Stimulated activated CD8-positive, alpha-beta memory T cell treated with anti-CD3 and anti-CD28 coated beads, Interleukin-15, amount 100 ng/mL, for 24 hours (primary cell): ENCODE results near the gene SH3PXD2A.
"Not testable (repeated sequence)": the region's sequence is repeated elsewhere in the genome, so short reads cannot be mapped to it uniquely, and the experiment has no call there.

ENCODE experiments used
- DNase-seq: peaks from one replicate; pipeline ENCODE4 v3.0.0-alpha.2; 2020; ENCODE audit warnings: low read depth

SH3PXD2A gene

GRCh38 chr10:103645141-103646054 lies 210.0 kb downstream of the SH3PXD2A start:
- no peak for DNase-seq

- DNase-seq, result no peak
These were observed 212.0 kb downstream of the SH3PXD2A start for GRCh38 chr10:103643381-103643780.

GRCh38 chr10:103641326-103641725 lies 214.1 kb downstream of the SH3PXD2A start:
- no peak for DNase-seq

GRCh38 chr10:103640436-103641181 lies 214.8 kb downstream of the SH3PXD2A start:
- DNase-seq, result no peak

GRCh38 chr10:103638948-103639347 lies 216.4 kb downstream of the SH3PXD2A start:
- no peak for DNase-seq

GRCh38 chr10:103637927-103638557 lies 217.3 kb downstream of the SH3PXD2A start:
- no peak for DNase-seq

GRCh38 chr10:103637011-103637410 lies 218.4 kb downstream of the SH3PXD2A start:
- no peak for DNase-seq

GRCh38 chr10:103636492-103636891 lies 218.9 kb downstream of the SH3PXD2A start:
- no peak for DNase-seq

GRCh38 chr10:103635580-103635979 lies 219.8 kb downstream of the SH3PXD2A start:
- DNase-seq, result no peak

- no peak for DNase-seq
These were observed 221.5 kb downstream of the SH3PXD2A start for GRCh38 chr10:103633846-103634245.

GRCh38 chr10:103632871-103633270 lies 222.5 kb downstream of the SH3PXD2A start:
- not testable (repeated sequence) for DNase-seq

GRCh38 chr10:103632247-103632642 lies 223.1 kb downstream of the SH3PXD2A start:
- DNase-seq, result no peak

- DNase-seq, result no peak
These were observed 225.2 kb downstream of the SH3PXD2A start for GRCh38 chr10:103630156-103630555.

GRCh38 chr10:103629581-103629980 lies 225.8 kb downstream of the SH3PXD2A start:
- no peak for DNase-seq

- no peak for DNase-seq
These were observed 227.5 kb downstream of the SH3PXD2A start for GRCh38 chr10:103627893-103628292.

- no peak for DNase-seq
These were observed 228.1 kb downstream of the SH3PXD2A start for GRCh38 chr10:103627111-103627892.

GRCh38 chr10:103626178-103626577 lies 229.2 kb downstream of the SH3PXD2A start:
- no peak for DNase-seq

GRCh38 chr10:103622935-103623574 lies 232.3 kb downstream of the SH3PXD2A start:
- no peak for DNase-seq

GRCh38 chr10:103622286-103622685 lies 233.1 kb downstream of the SH3PXD2A start:
- DNase-seq, result no peak

- no peak for DNase-seq
These were observed 233.6 kb downstream of the SH3PXD2A start for GRCh38 chr10:103621783-103622125.
